ENCODE measurements around the gene HIPK3. TPM values are rescaled to one million over a fixed set of nuclear protein-coding genes. Genes with fewer than 3 reads are reported as not detected.
"Not testable (repeated sequence)": the region's sequence is repeated elsewhere in the genome, so short reads cannot be mapped to it uniquely, and the experiment has no call there.

HIPK3 gene
- total and polyA plus RNA-seq, 5 experiments from 2014 or later = 22.1 to 84.0 (median 29.9) TPM

- DNase-seq = no peak
- Mint-ChIP-seq H3K4me3 (no peak overlapping the region), H3K36me3 (peaks cover 5 to 48% (median 13%) of the 10 kb centered on the region in 3 donors), H3K9me3 (no peaks in the 10 kb centered on the region), H3K27me3 (no peaks in the 10 kb centered on the region), H3K4me1 (peaks cover 0 to 2% (median 0%) of the 10 kb centered on the region in 4 donors), H3K27ac (peak overlapping the region in 3 of 10 donors; percentile 15 to 59 (median 41))
- ATAC-seq = no peak
- POLR2A ChIA-PET = no interaction called here
Measured at GRCh38 chr11:33339247-33339646, 82.1 kb downstream of the HIPK3 start.

DNA sequence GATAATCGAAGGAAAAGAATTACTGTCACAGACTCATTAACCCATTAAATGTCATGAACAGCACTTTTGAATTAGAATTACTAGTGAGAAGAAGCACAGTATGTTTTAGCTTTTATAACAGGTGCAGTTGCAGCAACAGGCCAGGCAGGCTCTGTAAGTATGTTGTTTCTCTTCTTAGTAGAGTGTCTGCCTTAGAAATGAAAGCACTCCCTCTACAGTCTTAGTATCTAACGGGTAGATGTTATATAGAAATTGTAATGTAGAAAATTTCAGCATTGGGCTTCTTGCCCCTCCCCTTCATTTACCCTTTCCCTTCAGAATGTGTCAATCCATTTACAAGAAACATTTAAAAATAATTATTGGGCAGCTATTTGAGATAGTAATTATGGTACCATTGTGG lies 87.4 kb downstream of the HIPK3 start:
- Mint-ChIP-seq H3K27ac (peak overlapping the region in 1 of 10 donors; percentile 17), H3K4me3 (no peak overlapping the region), H3K4me1 (peaks cover 0 to 2% (median 0%) of the 10 kb centered on the region in 4 donors), H3K27me3 (no peaks in the 10 kb centered on the region), H3K36me3 (peaks cover 0 to 71% (median 15%) of the 10 kb centered on the region in 3 donors), H3K9me3 (no peaks in the 10 kb centered on the region)
- DNase-seq (no peak), ATAC-seq (no peak)
- POLR2A ChIA-PET = no interaction called here

DNA sequence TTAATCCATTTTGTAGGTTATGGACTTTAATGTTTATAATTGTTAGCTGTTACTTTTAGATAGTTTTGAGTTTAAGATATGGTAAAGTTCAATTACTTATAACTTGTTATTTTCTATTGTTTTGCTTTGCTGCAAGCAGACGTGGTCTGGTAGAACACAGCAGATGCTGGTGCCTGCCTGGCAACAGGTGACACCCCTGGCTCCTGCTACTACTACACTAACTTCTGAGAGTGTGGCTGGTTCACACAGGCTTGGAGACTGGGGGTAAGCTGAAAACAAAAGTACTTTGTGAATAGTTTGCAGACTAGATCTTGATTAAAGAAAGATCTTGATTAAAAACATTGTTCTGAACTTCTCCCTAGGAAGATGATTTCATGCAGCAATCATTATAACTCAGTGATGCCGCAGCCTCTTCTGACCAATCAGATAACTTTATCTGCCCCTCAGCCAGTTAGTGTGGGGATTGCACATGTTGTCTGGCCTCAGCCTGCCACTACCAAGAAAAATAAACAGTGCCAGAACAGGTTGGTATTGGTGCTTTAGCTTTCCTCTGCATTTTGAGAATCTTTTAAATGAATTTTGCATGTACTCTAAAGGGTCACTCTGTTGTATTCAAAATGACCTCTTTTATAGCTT lies 90.4 kb downstream of the HIPK3 start:
- ATAC-seq (no peak), DNase-seq (no peak)
- H3K4me3 Mint-ChIP-seq = no peak overlapping the region
- H3K4me1 Mint-ChIP-seq = peaks cover 0 to 2% (median 0%) of the 10 kb centered on the region in 4 donors
- H3K27ac Mint-ChIP-seq = peak overlapping the region in 1 of 10 donors; percentile 3
- H3K36me3 Mint-ChIP-seq = peaks cover 0 to 79% (median 24%) of the 10 kb centered on the region in 3 donors
- H3K9me3 Mint-ChIP-seq = no peaks in the 10 kb centered on the region
- H3K27me3 Mint-ChIP-seq = no peaks in the 10 kb centered on the region
- POLR2A ChIA-PET = no interaction called here

- DNase-seq (no peak), ATAC-seq (no peak)
- H3K4me1 Mint-ChIP-seq = peaks cover 0 to 2% (median 0%) of the 10 kb centered on the region in 4 donors
- H3K27ac Mint-ChIP-seq = peak overlapping the region in 1 of 10 donors; percentile 75
- H3K9me3 Mint-ChIP-seq = no peaks in the 10 kb centered on the region
- no peak overlapping the region for H3K4me3 Mint-ChIP-seq
- peaks cover 0 to 90% (median 26%) of the 10 kb centered on the region in 3 donors for H3K36me3 Mint-ChIP-seq
- H3K27me3 Mint-ChIP-seq = no peaks in the 10 kb centered on the region
- POLR2A ChIA-PET = no interaction called here
Measured at GRCh38 chr11:33350287-33350686, 93.1 kb downstream of the HIPK3 start.

- peak overlapping the region in 1 of 10 donors; percentile 7 for H3K27ac Mint-ChIP-seq
Measured at GRCh38 chr11:33358150-33358831, 101.1 kb downstream of the HIPK3 start.

DNA sequence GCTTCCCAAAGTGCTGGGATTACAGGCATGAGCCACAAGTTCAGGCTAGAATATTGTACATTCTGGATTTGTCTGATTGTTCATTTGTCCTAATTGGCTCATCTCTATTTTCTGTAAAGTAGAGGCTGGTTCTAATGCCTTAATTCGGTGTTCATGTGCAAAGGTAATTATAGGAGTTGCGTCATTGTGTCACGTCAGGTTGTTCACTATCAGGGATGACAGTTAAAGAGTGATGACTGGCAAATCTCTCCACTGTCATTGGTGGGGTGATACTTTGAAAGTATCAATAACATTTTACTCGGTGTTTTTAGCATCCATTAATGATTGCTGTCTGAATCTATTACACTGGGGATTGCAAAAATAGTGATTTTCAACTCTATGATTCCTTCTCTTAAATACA lies 103.5 kb downstream of the HIPK3 start:
- H3K27me3 Mint-ChIP-seq = peaks cover 0 to 13% (median 2%) of the 10 kb centered on the region in 5 donors
- POLR2A ChIA-PET = no interaction called here
- no peak for DNase-seq
- no peaks in the 10 kb centered on the region for H3K9me3 Mint-ChIP-seq
- peaks cover 0 to 2% (median 0%) of the 10 kb centered on the region in 4 donors for H3K4me1 Mint-ChIP-seq
- no peak overlapping the region for H3K4me3 Mint-ChIP-seq
- no peak for ATAC-seq
- H3K27ac Mint-ChIP-seq = peak overlapping the region in 1 of 10 donors; percentile 19
- no peaks in the 10 kb centered on the region for H3K36me3 Mint-ChIP-seq

More at GRCh38 chr11:33358150-33358831, 101.1 kb downstream of the HIPK3 start:
- POLR2A ChIA-PET = no interaction called here
- peaks cover 0 to 2% (median 0%) of the 10 kb centered on the region in 5 donors for H3K27me3 Mint-ChIP-seq
- H3K9me3 Mint-ChIP-seq = no peaks in the 10 kb centered on the region
- no peak overlapping the region for H3K4me3 Mint-ChIP-seq
- peaks cover 0 to 20% (median 0%) of the 10 kb centered on the region in 3 donors for H3K36me3 Mint-ChIP-seq
- H3K4me1 Mint-ChIP-seq = peaks cover 0 to 2% (median 0%) of the 10 kb centered on the region in 4 donors
- DNase-seq (no peak), ATAC-seq (no peak)

DNA sequence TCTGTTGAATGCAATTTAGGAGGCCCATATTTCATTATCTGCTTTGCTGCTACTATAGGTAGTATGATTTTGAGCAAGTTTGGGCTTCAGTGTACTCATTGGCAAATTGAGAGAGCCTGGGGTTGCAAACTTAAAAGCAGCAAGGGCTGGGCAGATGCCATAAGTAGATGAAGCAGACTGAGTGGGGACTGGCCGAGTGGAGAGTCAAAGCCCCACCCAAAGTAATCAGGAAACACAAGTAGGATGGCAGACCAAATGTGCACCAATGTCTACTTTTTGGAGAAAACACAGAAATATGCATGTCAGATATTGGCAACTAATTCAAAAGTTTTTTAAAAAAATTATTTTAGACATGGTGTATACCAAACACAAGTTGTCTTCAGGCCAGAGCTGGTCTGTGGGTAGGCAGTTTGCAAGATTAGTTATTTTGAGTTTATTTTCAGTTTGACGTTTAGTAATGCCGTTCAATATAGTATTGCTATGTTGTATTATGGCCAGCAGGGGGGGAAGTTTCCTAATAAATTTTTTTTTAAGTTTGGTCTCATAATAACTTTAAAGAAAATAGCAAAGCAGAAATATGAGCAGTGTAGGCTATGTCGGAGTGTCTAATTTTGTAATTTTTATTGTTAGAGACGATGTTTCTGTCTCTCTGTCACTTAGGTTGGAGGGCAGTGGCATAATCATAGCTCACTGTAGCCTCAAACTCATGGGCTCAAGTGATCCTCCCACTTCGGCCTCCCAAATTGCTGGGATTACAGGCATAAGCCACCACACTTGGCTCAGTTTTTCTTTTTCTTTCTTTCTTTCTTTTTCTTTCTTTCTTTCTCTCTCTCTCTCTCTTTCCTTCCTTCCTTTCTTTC lies 105.1 kb downstream of the HIPK3 start:
- H3K27ac Mint-ChIP-seq = no peak overlapping the region
- ATAC-seq (peak; percentile 53 to 56), DNase-seq (peak in 5 of 10 donors; percentile 2 to 40 (median 34))
- H3K9me3 Mint-ChIP-seq = no peaks in the 10 kb centered on the region
- H3K27me3 Mint-ChIP-seq = peaks cover 0 to 16% (median 3%) of the 10 kb centered on the region in 5 donors
- H3K36me3 Mint-ChIP-seq = no peaks in the 10 kb centered on the region
- peaks cover 0 to 2% (median 0%) of the 10 kb centered on the region in 4 donors for H3K4me1 Mint-ChIP-seq
- POLR2A ChIA-PET = no interaction called here
- peak overlapping the region in 1 of 10 donors; percentile 3 for H3K4me3 Mint-ChIP-seq

DNA sequence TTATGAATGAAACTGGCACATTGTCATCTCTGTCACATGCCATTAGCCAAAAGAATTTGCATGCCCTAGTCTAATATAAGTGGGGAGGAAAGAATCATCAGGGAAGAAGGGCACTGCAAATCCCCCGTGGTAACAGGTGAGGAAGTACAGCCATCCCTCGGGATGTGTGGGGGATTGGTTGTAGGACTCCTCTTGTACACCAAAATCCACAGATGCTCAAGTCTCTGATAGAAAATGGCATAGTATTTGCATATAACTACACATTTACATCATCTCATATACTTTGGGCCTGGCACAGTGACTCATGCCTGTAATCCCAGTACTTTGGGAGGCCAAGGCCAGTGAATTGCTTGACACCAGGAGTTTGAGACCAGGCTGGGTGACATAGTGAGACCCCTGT lies 109.7 kb downstream of the HIPK3 start:
- H3K9me3 Mint-ChIP-seq = no peaks in the 10 kb centered on the region
- H3K4me1 Mint-ChIP-seq = no peaks in the 10 kb centered on the region
- H3K27ac Mint-ChIP-seq = no peak overlapping the region
- H3K36me3 Mint-ChIP-seq = no peaks in the 10 kb centered on the region
- H3K27me3 Mint-ChIP-seq = peaks cover 4 to 23% (median 11%) of the 10 kb centered on the region in 5 donors
- DNase-seq (no peak), ATAC-seq (no peak)
- H3K4me3 Mint-ChIP-seq = no peak overlapping the region
- POLR2A ChIA-PET = interaction anchor here (0.6 kb wide), 1 partner anchor 372 kb away, joined by 3 read pairs; no protein-coding TSS in a partner anchor

- H3K27me3 Mint-ChIP-seq = peaks cover 5 to 24% (median 11%) of the 10 kb centered on the region in 5 donors
- ATAC-seq, H3K27ac Mint-ChIP-seq, H3K4me3 Mint-ChIP-seq, H3K4me1 Mint-ChIP-seq, H3K36me3 Mint-ChIP-seq, H3K9me3 Mint-ChIP-seq, POLR2A ChIA-PET, DNase-seq: not testable (repeated sequence)
Measured at GRCh38 chr11:33368475-33368874, 111.3 kb downstream of the HIPK3 start.

- no peak for ATAC-seq
- Mint-ChIP-seq H3K9me3 (no peaks in the 10 kb centered on the region), H3K27ac (peak overlapping the region in 1 of 10 donors; percentile 50), H3K36me3 (no peaks in the 10 kb centered on the region), H3K4me3 (no peak overlapping the region), H3K4me1 (no peaks in the 10 kb centered on the region), H3K27me3 (peaks cover 6 to 28% (median 15%) of the 10 kb centered on the region in 5 donors)
- POLR2A ChIA-PET = no interaction called here
- no peak for DNase-seq
Measured at GRCh38 chr11:33368931-33369330, 111.8 kb downstream of the HIPK3 start.

DNA sequence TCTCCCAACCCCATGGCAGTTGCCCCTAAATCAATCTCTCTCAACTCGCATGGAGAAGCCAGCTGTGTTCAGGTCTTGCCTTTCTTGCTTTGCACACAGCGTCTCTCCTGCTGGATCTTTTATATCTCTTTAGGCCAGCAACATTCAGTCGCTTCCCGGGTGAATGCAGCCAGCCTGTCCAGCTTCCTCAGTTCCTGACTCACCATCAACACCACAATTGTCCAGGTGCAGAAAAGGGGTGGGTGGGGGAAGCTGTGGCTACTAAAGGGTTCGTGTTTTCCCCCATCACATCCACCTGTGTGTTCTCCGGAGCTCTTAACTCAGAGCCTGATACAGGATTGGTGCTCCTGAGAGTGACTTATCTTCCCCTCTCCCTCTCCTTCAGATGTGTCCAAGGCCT lies 116.5 kb downstream of the HIPK3 start:
- POLR2A ChIA-PET = no interaction called here
- Mint-ChIP-seq H3K27me3 (peaks cover 24 to 49% (median 31%) of the 10 kb centered on the region in 5 donors), H3K27ac (no peak overlapping the region), H3K9me3 (no peaks in the 10 kb centered on the region), H3K4me3 (no peak overlapping the region), H3K4me1 (peaks cover 0 to 10% (median 4%) of the 10 kb centered on the region in 4 donors), H3K36me3 (no peaks in the 10 kb centered on the region)
- ATAC-seq (no peak), DNase-seq (no peak)

DNA sequence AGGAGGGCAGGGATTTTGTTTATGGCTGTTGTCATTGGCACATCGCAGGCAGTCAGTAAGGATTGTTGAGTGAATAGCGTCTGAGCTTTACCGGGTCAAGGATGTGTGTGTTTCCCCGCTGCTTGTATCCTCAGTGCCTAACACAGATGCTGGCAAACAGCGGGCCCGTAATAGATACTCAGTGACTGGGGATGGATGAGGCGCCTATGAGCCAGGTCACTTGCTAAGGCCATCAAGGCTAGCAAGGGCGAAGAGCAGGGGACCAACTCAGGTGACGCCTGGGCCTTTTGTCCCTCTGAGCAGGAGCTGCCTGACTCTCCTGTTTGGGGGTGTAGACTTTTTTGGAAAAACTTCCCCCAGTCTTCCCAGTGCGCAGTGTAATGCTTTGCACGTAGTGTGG lies 118.1 kb downstream of the HIPK3 start:
- Mint-ChIP-seq H3K27me3 (peaks cover 23 to 53% (median 31%) of the 10 kb centered on the region in 5 donors), H3K27ac (peak overlapping the region in 1 of 10 donors; percentile 45), H3K9me3 (no peaks in the 10 kb centered on the region), H3K36me3 (no peaks in the 10 kb centered on the region), H3K4me1 (peaks cover 0 to 11% (median 5%) of the 10 kb centered on the region in 4 donors), H3K4me3 (peak overlapping the region in 9 of 10 donors; percentile 18 to 75 (median 51))
- POLR2A ChIA-PET = no interaction called here
- ATAC-seq = no peak
- DNase-seq = no peak

Data from naive thymus-derived CD8-positive, alpha-beta T cell (primary cell).